NCI-H128 (cell line): Measurements from ENCODE around the gene REC114.
"Not testable (repeated sequence)": the region's sequence is repeated elsewhere in the genome, so short reads cannot be mapped to it uniquely, and the experiment has no call there.

Source experiments
- DNase-seq: peaks from one replicate; lab custom pipeline; 2025; ENCODE audit not compliant: unreplicated experiment; lab: John Stamatoyannopoulos, UW

The REC114 gene

GRCh38 chr15:73524919-73525318 is 82.0 kb downstream of the REC114 start:
- DNase-seq = no peak

- no peak for DNase-seq
Measured at GRCh38 chr15:73527598-73527997, 84.6 kb downstream of the REC114 start.

- DNase-seq = no peak
Measured at GRCh38 chr15:73530649-73531048, 87.7 kb downstream of the REC114 start.

- DNase-seq = no peak
Measured at GRCh38 chr15:73538123-73538522, 95.2 kb downstream of the REC114 start.

- no peak for DNase-seq
Measured at GRCh38 chr15:73538563-73539211, 95.7 kb downstream of the REC114 start.

DNA sequence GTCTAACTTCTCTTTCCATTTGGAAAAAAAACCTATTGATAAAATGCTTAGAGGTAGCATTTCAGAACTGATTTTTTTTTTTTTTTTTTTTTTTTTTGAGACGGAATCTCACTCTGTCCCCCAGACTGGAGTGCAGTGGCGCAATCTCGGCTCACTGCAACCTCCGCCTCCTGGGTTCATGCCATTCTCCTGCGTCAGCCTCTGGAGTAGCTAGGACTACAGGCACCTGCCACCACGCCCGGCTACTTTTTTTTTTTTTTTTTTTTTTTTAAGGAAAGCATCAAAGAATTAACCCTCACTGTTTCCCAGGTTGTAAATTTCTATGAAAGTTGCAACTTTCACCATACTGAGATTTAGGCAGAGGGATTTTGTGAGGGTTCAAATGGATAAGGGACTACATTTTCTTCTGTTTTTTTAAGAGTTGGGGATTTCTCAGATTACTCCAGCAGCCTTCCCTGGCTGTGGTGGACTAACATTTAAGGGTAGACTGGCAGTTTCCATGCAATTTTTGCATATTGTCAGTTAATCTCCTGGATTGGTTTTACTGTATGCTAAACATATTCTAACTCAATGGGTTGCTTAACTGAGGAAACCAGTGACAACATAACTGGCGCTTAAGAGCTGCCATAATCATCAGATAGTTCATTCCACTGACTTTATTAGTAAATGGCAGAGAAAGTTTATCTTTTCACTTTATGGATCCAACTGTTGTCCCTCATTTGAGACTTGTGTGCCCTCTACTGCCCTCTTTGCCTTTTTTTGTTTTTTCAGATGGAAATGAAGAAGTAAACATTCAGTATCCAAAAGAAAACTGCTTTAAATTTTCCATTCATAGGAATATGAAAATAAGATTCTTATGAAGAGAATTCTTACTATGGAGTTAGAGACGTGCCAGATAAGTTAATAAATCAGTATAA is 96.5 kb downstream of the REC114 start:
- no peak for DNase-seq

DNA sequence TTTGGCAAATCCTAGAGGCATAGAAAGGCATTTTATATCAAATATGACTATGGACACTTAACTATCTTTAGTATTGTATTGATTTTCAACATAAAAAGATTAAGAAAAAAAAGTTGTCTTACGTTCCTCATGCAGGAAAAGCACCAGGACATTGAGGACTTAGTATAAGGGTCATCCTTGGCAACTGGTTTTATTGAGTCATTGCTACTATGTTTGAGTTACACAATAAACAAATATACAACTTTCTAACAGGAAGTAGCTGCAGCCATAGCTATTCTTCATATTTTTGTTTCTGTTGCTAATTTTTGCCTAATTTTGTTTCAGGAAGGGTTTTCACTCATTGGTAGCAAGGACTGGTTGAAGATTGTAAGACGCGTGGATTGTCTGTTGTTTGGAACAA is 97.2 kb downstream of the REC114 start:
- no peak for DNase-seq

- no peak for DNase-seq
Measured at GRCh38 chr15:73541479-73541878, 98.5 kb downstream of the REC114 start.

DNA sequence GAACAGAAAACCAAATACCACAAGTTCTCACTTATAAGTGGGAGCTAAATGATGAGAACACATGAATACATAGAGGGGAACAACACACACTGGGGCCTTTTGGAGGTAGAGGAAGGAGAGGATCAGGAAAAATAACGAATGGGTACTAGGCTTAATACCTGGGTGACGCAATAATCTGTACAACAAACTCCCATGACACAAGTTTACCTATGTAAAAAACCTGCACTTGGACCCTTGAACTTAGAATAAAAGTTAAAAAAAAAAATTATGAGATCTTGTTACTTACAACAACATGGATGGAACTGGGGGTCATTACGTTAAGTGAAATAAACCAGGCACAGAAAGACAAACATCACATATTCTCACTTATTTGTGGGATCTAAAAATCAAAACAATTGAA is 106.0 kb downstream of the REC114 start:
- DNase-seq = not testable (repeated sequence)

DNA sequence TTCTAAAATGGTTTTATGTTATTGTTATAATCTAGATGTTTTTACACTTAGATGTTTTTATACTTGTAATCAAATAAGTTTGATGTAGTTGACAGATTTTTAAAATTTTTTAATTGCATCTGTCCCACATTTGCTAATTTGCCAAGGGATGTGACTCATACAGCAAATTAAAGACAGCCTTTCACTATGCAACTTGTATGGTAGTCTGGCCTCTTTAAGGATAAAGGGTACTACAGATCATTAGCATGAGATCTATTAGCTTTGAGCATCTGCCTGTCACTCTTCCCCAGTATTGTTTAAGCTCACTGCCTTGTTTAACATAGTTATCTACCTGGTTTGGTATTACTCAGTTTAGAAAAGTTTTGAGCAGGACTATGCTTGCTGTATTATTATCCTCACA is 107.2 kb downstream of the REC114 start:
- DNase-seq = no peak

GRCh38 chr15:73555080-73555479 is 112.1 kb downstream of the REC114 start:
- no peak for DNase-seq

GRCh38 chr15:73558529-73558928 is 115.6 kb downstream of the REC114 start:
- no peak for DNase-seq

- DNase-seq = peak; percentile 19
Measured at GRCh38 chr15:73560501-73561117, 117.6 kb downstream of the REC114 start.

GRCh38 chr15:73564255-73564654 is 121.3 kb downstream of the REC114 start:
- DNase-seq = no peak

DNA sequence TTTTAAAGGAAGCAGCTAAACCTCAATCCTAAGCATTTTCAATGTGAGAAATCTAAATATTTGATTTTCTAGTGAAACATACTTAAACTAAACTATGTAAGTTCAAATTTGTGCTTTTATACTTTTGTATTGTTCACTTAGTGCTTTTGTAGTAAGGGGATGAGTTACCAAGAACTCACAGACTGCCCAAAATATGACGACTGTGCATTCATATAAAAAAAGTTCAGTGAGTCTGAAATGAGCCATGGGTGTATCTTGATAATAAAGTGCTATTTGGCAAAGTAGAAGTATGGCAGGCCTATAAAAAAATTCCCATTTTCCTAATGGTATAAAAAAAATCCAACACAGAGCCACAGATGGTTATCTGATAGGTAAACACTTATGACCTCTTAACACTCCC is 124.1 kb downstream of the REC114 start:
- no peak for DNase-seq

DNA sequence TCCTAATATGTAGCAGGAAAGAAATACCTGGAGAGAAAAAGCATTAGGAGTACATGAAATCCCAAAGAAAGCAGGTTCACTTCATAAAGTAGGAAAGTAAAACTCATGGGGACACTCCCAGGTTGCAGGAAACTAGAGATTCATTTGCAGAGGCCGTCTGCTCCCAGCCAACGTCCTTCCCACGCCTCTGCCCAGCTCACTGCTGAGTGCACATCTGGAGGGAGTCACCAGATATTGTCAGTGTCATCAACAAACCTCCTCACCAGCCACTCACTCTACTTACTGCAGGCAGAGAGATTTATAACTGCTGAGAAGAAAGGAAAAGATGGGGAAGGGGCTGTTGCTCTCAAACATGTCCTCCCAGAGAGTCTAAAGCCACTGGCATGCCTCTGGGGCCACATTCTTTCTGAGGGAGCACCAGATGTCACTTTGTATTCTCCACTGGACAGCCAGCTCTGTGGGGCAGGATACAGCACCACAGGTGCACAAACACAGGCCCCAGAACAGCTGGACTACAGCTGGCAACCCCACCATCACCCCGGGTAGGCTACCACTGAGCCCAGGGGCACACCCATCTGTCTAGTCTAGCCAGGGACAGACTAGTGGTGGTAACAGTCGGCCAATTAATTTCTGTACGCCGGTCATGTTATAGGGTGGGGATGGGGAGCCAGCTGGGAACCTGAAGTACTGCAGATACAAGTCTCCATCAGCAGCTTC is 125.8 kb downstream of the REC114 start:
- DNase-seq = no peak

DNA sequence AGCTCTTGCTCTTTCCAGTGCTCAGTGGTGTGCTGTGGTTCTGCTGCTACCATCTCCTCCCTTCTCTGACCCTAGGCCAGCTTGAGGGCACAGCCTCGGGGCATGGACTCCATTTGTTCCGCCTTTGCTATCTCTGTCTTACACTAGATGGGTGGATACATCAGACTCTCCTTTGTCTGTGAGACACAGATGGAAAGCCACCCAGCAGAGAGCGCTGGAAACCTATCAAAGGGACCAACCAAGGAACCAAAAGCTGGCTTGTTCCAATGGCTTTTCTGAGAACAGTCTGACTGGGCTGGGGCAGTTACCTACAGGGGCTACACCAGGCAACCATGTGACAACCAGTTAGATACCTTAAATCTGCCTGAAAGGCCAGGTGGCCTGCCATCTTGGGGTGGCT is 126.4 kb downstream of the REC114 start:
- no peak for DNase-seq

DNA sequence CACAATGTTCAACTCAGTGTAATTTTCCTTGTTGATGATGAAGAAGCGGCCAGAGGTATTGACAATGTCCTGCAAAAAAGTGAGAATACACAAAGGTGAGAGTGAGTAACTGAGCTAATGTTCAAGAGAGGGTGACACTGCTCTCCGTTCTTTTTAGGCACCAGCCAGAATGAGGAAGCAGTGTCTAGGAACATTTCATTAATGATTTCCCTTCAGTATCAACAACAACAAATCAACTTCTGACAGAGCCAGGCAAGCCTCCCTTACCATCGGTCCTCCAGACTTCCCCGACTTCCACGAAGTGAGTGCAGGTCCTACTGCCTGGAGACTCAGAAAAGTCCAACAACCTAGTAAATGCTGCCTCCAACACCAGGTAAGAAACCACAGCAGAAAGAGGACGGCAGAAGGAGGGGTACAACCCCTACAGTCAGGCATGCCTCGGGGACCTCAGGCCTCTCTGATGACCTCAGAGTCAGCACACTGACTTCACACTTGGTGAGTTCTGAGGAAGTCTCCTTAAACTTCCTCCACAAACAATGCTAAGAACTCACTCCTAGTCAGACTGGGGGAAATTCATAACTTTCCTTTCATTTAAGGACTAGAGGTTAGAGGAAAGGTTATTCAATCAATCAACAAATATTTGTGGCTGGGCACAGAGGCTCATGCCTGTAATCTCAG is 127.5 kb downstream of the REC114 start:
- DNase-seq = no peak

- no peak for DNase-seq
Measured at GRCh38 chr15:73571346-73571745, 128.4 kb downstream of the REC114 start.

DNA sequence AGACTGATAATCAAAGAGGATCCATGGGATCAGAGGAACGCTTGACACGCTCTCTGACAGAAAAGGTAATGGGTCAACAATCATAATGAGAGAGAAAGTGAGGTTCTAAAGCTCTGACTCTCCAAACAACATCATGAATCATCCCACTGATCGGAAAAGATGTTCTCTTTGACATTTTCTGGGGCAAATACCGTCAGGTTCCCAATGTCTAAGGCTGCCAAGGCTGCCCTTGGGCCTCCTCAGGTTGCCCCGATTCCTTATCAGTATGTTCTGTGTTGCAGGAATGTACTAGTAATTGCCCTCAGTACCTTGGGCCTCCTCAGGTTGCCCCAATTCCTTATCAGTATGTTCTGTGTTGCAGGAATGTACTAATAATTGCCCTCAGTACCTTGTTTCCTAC is 129.3 kb downstream of the REC114 start:
- no peak for DNase-seq

DNA sequence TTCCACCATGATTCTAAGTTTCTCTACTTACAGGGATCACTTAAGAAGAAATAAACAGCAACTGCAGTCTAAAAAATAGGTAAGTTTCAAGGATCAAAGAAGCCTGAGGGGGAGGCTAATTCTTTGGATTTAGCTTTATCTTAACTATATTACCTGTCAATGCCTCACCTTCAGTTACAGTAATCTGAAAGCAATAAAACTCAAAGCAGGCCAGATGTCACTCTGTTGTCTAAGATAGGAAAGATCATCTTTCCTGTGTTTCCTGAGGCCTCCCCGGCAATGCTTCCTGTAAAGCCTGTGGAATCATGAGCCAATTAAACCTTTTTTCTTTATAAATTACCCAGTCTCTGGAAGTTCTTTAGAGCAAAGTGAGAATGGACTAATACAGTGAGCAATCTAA is 130.1 kb downstream of the REC114 start:
- no peak for DNase-seq
